T47D (cell line): ENCODE measurements around the gene ARMC8.
"Not testable (repeated sequence)": the region's sequence is repeated elsewhere in the genome, so short reads cannot be mapped to it uniquely, and the experiment has no call there.

Experiments used
- DNase-seq, 2 experiments: peaks; one replicate each; pipeline versions ENCODE4 v3.0.0 to v3.0.0-alpha.2; 2011 to 2012; ENCODE audit warnings: low read depth in 1 of 2, low spot score in 1 of 2
- JUND ChIP-seq: IDR thresholded peaks from 2 replicates; pipeline ENCODE4 v1.6.1; 2012; ENCODE audit warnings: low read depth
- in situ Hi-C: cut with HindIII; loops from 2 replicates; pipeline ENCODE4 v1.10.0; 2016; ENCODE audit warnings: low sequenced_read_pairs, low pct_unique_long_range_greater_than_20kb

ARMC8 gene

GRCh38 chr3:138187296-138188012 is at the start of gene ARMC8:
ARMC8 (plus strand) TSS chr3:138187301; CDS start chr3:138187555, 254 bp downstream.
- in situ Hi-C loops: no loop called here

GRCh38 chr3:138137861-138138260 is 49.2 kb upstream of the ARMC8 start:
- in situ Hi-C loops: no loop called here
- no peak for TF ChIP-seq JUND
- DNase-seq: no peak

More at GRCh38 chr3:138187296-138188012, at the start of gene ARMC8:
- no peak for TF ChIP-seq JUND
- DNase-seq: peak; percentile 62 to 99

GRCh38 chr3:138139691-138140090 is 47.4 kb upstream of the ARMC8 start:
- no peak for DNase-seq
- in situ Hi-C loops: no loop called here
- no peak for TF ChIP-seq JUND

GRCh38 chr3:138140940-138141339 is 46.2 kb upstream of the ARMC8 start:
- TF ChIP-seq JUND: no peak
- no peak for DNase-seq
- in situ Hi-C loops: no loop called here

GRCh38 chr3:138142181-138142580 is 44.9 kb upstream of the ARMC8 start:
- DNase-seq, in situ Hi-C loops: not testable (repeated sequence)

GRCh38 chr3:138148503-138148902 is 38.6 kb upstream of the ARMC8 start:
- DNase-seq: peak in 1 of 2 experiments; percentile 6
- in situ Hi-C loops: no loop called here

GRCh38 chr3:138154534-138154933 is 32.6 kb upstream of the ARMC8 start:
- in situ Hi-C loops: no loop called here
- no peak for DNase-seq
- no peak for TF ChIP-seq JUND

More at GRCh38 chr3:138148503-138148902, 38.6 kb upstream of the ARMC8 start:
- TF ChIP-seq JUND: no peak

- in situ Hi-C loops: no loop called here
- no peak for TF ChIP-seq JUND
- DNase-seq: no peak
Observed at GRCh38 chr3:138157743-138158142, 29.4 kb upstream of the ARMC8 start.

- TF ChIP-seq JUND: no peak
- in situ Hi-C loops: no loop called here
- no peak for DNase-seq
Observed at GRCh38 chr3:138165061-138165460, 22.0 kb upstream of the ARMC8 start.

- TF ChIP-seq JUND: no peak
- in situ Hi-C loops: no loop called here
- no peak for DNase-seq
Observed at GRCh38 chr3:138172625-138173024, 14.5 kb upstream of the ARMC8 start.

GRCh38 chr3:138173769-138174420 is 13.2 kb upstream of the ARMC8 start:
- DNase-seq: no peak
- TF ChIP-seq JUND: no peak
- in situ Hi-C loops: no loop called here

- in situ Hi-C loops: no loop called here
- peak; percentile 83 to 94 for DNase-seq
- no peak for TF ChIP-seq JUND
Observed at GRCh38 chr3:138174421-138175131, 12.5 kb upstream of the ARMC8 start, which contains the start of gene DBR1. DBR1 (minus strand) TSS chr3:138174921; CDS start chr3:138174795, 126 bp downstream.
